ENCODE data around the gene ARID4B. TPM values are rescaled to one million over a fixed set of nuclear protein-coding genes. Genes with fewer than 3 reads are reported as not detected.
"Not testable (repeated sequence)": the region's sequence is repeated elsewhere in the genome, so short reads cannot be mapped to it uniquely, and the experiment has no call there.

The ARID4B gene
- total RNA-seq, 1 donor from 2014 or later: 39.4 TPM

- no peak for DNase-seq (ENCODE audit: low read depth, low spot score)
Observed at GRCh38 chr1:235297579-235297978, 30.4 kb downstream of the ARID4B start.

GRCh38 chr1:235296729-235297128 is 31.2 kb downstream of the ARID4B start:
- DNase-seq (ENCODE audit: low read depth, low spot score): no peak

GRCh38 chr1:235295902-235296350 is 32.1 kb downstream of the ARID4B start:
- DNase-seq (ENCODE audit: low read depth, low spot score): no peak

GRCh38 chr1:235293322-235293942 is 34.5 kb downstream of the ARID4B start:
- DNase-seq (ENCODE audit: low read depth, low spot score): no peak

GRCh38 chr1:235292790-235293189 is 35.2 kb downstream of the ARID4B start:
- no peak for DNase-seq (ENCODE audit: low read depth, low spot score)

GRCh38 chr1:235291599-235292091 is 36.3 kb downstream of the ARID4B start:
- no peak for DNase-seq (ENCODE audit: low read depth, low spot score)

- no peak for DNase-seq (ENCODE audit: low read depth, low spot score)
Observed at GRCh38 chr1:235290740-235291502, 37.1 kb downstream of the ARID4B start.

- DNase-seq (ENCODE audit: low read depth, low spot score): no peak
Observed at GRCh38 chr1:235289859-235290739, 37.9 kb downstream of the ARID4B start.

GRCh38 chr1:235287208-235287882 is 40.6 kb downstream of the ARID4B start:
- no peak for DNase-seq (ENCODE audit: low read depth, low spot score)

GRCh38 chr1:235286667-235287066 is 41.3 kb downstream of the ARID4B start:
- no peak for DNase-seq (ENCODE audit: low read depth, low spot score)

GRCh38 chr1:235284231-235284769 is 43.7 kb downstream of the ARID4B start:
- DNase-seq (ENCODE audit: low read depth, low spot score): no peak

- DNase-seq (ENCODE audit: low read depth, low spot score): not testable (repeated sequence)
Observed at GRCh38 chr1:235283636-235284035, 44.3 kb downstream of the ARID4B start.

GRCh38 chr1:235280467-235280866 is 47.5 kb downstream of the ARID4B start:
- no peak for DNase-seq (ENCODE audit: low read depth, low spot score)

- DNase-seq (ENCODE audit: low read depth, low spot score): no peak
Observed at GRCh38 chr1:235279694-235280093, 48.3 kb downstream of the ARID4B start.

- DNase-seq (ENCODE audit: low read depth, low spot score): no peak
Observed at GRCh38 chr1:235278915-235279292, 49.1 kb downstream of the ARID4B start.

GRCh38 chr1:235278233-235278914 is 49.6 kb downstream of the ARID4B start:
- DNase-seq (ENCODE audit: low read depth, low spot score): no peak

GRCh38 chr1:235277709-235278108 is 50.3 kb downstream of the ARID4B start:
- DNase-seq (ENCODE audit: low read depth, low spot score): no peak

- DNase-seq (ENCODE audit: low read depth, low spot score): no peak
Observed at GRCh38 chr1:235275836-235276235, 52.1 kb downstream of the ARID4B start.

- DNase-seq (ENCODE audit: low read depth, low spot score): no peak
Observed at GRCh38 chr1:235275223-235275622, 52.8 kb downstream of the ARID4B start.

GRCh38 chr1:235272851-235273250 is 55.1 kb downstream of the ARID4B start:
- no peak for DNase-seq (ENCODE audit: low read depth, low spot score)
